ENCODE results near the gene RBM26. TPM values are rescaled to one million over a fixed set of nuclear protein-coding genes. Genes with fewer than 3 reads are reported as not detected.

RBM26 gene
- total and polyA plus RNA-seq, 8 donors: 6.1 to 76.9 (median 28.1) TPM

DNA sequence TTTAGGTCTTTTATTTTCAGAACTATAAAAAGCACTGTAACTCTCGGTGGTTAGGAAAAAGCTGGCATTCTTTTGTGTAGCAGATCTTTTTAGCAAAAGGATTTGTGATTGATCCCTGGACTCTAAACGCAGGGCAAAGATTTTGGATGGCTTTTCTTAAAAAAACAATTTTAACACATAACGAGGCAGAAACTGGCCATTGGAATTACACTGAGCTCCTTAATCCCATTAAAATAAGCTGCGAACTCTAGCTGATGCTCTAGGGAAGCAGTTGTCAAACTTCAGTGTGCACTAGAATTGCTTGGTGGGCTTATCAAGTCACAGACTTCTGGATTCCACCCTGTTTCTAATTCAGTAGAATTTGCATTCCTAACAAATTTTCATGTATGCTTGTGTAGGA, 41.1 kb upstream of the RBM26 start:
- H3K27ac ChIP-seq: no peak overlapping the region
- DNase-seq: no peak
- no peak for TF ChIP-seq EP300 (IDR thresholded peaks at IDR 0.05)
- TF ChIP-seq POLR2AphosphoS5 (IDR thresholded peaks at IDR 0.05): no peak
- TF ChIP-seq POLR2A (IDR thresholded peaks at IDR 0.05): no peak
- TF ChIP-seq, protein P1, sequence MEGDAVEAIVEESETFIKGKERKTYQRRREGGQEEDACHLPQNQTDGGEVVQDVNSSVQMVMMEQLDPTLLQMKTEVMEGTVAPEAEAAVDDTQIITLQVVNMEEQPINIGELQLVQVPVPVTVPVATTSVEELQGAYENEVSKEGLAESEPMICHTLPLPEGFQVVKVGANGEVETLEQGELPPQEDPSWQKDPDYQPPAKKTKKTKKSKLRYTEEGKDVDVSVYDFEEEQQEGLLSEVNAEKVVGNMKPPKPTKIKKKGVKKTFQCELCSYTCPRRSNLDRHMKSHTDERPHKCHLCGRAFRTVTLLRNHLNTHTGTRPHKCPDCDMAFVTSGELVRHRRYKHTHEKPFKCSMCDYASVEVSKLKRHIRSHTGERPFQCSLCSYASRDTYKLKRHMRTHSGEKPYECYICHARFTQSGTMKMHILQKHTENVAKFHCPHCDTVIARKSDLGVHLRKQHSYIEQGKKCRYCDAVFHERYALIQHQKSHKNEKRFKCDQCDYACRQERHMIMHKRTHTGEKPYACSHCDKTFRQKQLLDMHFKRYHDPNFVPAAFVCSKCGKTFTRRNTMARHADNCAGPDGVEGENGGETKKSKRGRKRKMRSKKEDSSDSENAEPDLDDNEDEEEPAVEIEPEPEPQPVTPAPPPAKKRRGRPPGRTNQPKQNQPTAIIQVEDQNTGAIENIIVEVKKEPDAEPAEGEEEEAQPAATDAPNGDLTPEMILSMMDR (IDR thresholded peaks at IDR 0.05): no peak
- H3K9me3 ChIP-seq: no peaks in the 10 kb centered on the region
- H3K27me3 ChIP-seq: no peaks in the 10 kb centered on the region
- no peaks in the 10 kb centered on the region for H3K36me3 ChIP-seq
- 68 to 81% (median 79%) methylated on average over 4 of the region's 4 CpGs for WGBS, 5 donors
- intact Hi-C loops (cut with DNase I; ENCODE audit: low total_unique reads): no loop called here
- no peaks in the 10 kb centered on the region for H3K4me1 ChIP-seq
- no peak overlapping the region for H3K4me3 ChIP-seq

DNA sequence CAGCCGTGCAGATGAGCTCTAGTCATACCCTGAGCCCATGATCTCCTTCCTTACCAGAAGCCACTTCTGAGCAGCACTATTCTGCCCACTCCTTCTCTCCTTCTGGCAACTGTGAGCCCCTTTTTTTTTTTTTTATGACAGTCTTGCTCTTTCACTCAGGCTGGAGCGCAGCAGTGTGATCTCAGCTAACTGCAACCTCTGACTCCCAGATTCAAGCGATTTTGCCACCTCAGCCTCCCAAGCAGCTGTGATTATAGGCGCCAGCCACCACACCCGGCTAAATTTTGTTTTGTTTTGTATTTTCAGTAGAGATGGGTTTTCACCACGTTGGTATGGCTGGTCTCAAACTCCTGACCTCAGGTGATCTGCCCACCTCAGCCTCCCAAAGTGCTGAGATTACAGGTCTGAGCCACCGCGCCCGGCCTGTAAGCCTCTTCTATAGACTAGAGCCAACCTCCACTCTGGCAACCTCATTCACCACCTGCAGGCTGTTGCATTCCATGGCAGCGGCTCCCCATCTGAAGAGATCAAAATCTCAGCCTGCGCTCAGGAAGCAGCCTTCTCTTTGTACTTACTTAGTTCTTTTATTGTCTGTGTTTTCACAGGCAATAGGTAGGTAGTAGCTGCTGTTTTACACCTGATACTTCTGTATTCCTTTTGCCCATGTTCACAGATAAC, 40.1 kb upstream of the RBM26 start:
- Histone ChIP-seq H3K4me1 (no peaks in the 10 kb centered on the region), H3K9me3 (no peaks in the 10 kb centered on the region), H3K27me3 (no peaks in the 10 kb centered on the region), H3K36me3 (no peaks in the 10 kb centered on the region), H3K4me3 (no peak overlapping the region), H3K27ac (no peak overlapping the region)
- TF ChIP-seq POLR2AphosphoS5 (IDR thresholded peaks at IDR 0.05): no peak
- no peak for TF ChIP-seq POLR2A (IDR thresholded peaks at IDR 0.05)
- 82 to 91% (median 84%) methylated on average over 11 of the region's 11 CpGs for WGBS, 5 donors
- DNase-seq: no peak
- intact Hi-C loops (cut with DNase I; ENCODE audit: low total_unique reads): no loop called here

DNA sequence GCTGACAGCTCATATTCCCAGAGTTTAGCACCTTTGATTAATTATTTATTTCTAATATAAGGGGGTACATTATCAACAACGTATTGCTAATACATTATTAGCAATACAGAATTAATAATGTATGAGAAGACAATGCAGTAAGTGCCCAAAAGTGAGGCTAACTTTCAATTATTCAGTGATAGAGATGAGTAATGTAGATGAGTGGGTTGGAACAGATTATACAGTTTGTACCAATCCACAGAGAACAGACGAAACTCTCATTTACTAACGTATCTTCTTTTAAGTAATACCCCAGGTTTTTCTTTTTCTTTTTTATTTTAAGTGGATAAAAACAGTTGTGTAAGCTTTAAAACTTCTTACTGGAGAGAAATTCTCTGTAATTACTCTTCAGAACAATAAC, 36.7 kb upstream of the RBM26 start:
- TF ChIP-seq, protein P1 (IDR thresholded peaks at IDR 0.05): no peak
- TF ChIP-seq POLR2AphosphoS5 (IDR thresholded peaks at IDR 0.05) (no peak), EP300 (IDR thresholded peaks at IDR 0.05) (no peak), POLR2A (IDR thresholded peaks at IDR 0.05) (no peak)
- WGBS, 5 donors: 81 to 89% (median 86%) methylated on average over 3 of the region's 3 CpGs
- Histone ChIP-seq H3K4me1 (no peaks in the 10 kb centered on the region), H3K9me3 (no peaks in the 10 kb centered on the region), H3K27me3 (no peaks in the 10 kb centered on the region), H3K36me3 (no peaks in the 10 kb centered on the region), H3K27ac (no peak overlapping the region), H3K4me3 (no peak overlapping the region)
- intact Hi-C loops (cut with DNase I; ENCODE audit: low total_unique reads): no loop called here
- DNase-seq: no peak

DNA sequence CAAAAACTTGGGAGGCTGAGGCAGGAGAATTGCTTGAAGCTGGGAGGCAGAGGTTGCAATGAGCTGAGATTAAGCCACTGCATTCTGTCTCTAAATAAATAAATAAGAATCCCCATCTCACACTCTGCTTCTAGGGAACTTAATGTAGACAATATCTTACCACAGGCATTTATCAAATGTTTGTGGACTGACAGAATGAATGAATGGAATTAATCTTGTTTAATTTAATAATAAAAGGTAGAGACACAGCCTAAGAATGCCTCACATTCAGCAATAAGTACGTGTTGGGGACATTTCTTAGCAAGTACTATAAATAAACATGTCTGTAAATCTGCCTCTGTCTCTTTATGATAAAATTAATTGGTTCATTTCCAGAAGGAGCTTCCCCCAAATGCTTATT, 36.2 kb upstream of the RBM26 start:
- TF ChIP-seq POLR2AphosphoS5 (IDR thresholded peaks at IDR 0.05) (no peak), POLR2A (IDR thresholded peaks at IDR 0.05) (no peak), EP300 (IDR thresholded peaks at IDR 0.05) (no peak)
- TF ChIP-seq, protein P1 (IDR thresholded peaks at IDR 0.05): no peak
- H3K4me1 ChIP-seq: no peaks in the 10 kb centered on the region
- H3K27me3 ChIP-seq: no peaks in the 10 kb centered on the region
- H3K27ac ChIP-seq: no peak overlapping the region
- DNase-seq: no peak
- no peak overlapping the region for H3K4me3 ChIP-seq
- H3K9me3 ChIP-seq: no peaks in the 10 kb centered on the region
- no peaks in the 10 kb centered on the region for H3K36me3 ChIP-seq
- 47 to 65% (median 54%) methylated on average over 1 of the region's 1 CpG for WGBS, 5 donors
- intact Hi-C loops (cut with DNase I; ENCODE audit: low total_unique reads): no loop called here

DNA sequence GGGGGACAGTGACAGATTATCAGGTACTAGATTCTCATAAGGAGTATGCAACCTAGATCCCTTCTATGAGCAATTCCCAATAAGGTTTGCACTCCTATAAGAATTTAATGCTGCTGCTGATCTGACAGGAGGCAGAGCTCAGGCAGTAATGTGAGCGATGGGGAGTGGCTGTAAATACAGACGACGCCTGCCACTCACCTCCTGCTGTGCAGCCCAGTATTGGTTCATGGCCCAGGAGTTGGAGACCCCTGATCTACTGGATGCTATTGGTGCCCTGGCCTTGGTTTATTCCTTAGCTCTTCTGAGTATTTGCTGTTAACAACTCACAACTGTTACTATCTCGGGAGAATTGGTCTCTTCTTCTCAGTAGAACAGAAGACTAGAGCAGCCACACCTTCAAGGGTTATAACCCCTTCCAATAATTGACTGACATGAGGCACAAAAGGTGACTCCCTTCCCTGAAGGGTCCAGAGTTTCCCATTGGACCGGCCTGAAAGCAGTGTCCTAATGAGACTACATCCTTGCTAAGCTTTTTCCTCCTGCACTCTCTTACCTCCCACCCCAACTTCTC, 35.0 kb upstream of the RBM26 start:
- Histone ChIP-seq H3K9me3 (no peaks in the 10 kb centered on the region), H3K27me3 (no peaks in the 10 kb centered on the region), H3K27ac (no peak overlapping the region), H3K4me1 (no peaks in the 10 kb centered on the region), H3K36me3 (no peaks in the 10 kb centered on the region), H3K4me3 (no peak overlapping the region)
- no peak for DNase-seq
- intact Hi-C loops (cut with DNase I; ENCODE audit: low total_unique reads): no loop called here
- TF ChIP-seq POLR2AphosphoS5 (IDR thresholded peaks at IDR 0.05): no peak
- no peak for TF ChIP-seq POLR2A (IDR thresholded peaks at IDR 0.05)
- TF ChIP-seq, protein P1 (IDR thresholded peaks at IDR 0.05): no peak
- TF ChIP-seq EP300 (IDR thresholded peaks at IDR 0.05): no peak
- 76 to 88% (median 86%) methylated on average over 5 of the region's 5 CpGs for WGBS, 5 donors
